ENCODE data around the gene SLC8B1. TPM values are rescaled to one million over a fixed set of nuclear protein-coding genes. Genes with fewer than 3 reads are reported as not detected.

SLC8B1 gene
- total RNA-seq, 2 experiments from 2014 or later = 85.3 to 92.7 TPM

DNA sequence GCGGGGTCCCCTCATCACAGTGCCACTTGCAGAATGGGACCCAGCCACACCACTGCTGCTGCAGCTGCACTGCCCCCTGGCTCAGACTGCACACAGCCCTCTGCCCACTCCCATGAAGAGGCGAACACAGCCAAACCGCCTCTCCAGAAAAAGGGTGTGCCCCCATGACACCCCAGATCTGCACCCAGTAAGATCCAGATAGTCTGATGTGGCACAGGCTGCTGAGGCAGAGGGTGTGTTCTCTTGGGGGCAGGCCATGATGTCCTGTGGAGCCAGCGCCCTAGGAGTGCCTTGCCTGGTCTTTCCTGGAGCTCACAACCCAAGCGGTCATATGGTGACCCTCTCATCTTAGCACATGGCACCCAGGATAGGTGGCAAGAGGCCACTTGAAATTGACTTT, 44.4 kb downstream of the SLC8B1 start:
- ATAC-seq (ENCODE audit: poor library complexity) (no peak), DNase-seq (no peak)
- intact Hi-C loops (cut with DNase I, micrococcal nuclease) = no loop called here
- POLR2A ChIA-PET = no interaction called here
- no peaks in the 10 kb centered on the region for H3K27me3 Mint-ChIP-seq
- no peaks in the 10 kb centered on the region for H3K4me1 ChIP-seq (ENCODE audit: insufficient read depth, low read length)
- H3K4me3 ChIP-seq (ENCODE audit: low read length) = no peak overlapping the region
- CTCF ChIA-PET = no interaction called here
- no peak overlapping the region for H3K27ac ChIP-seq (ENCODE audit: low read depth in 1 of 2, low read length in 2 of 2)
- H3K9me3 ChIP-seq (ENCODE audit: control insufficient read depth in 1 of 2, insufficient read depth in 1 of 2, low read length in 2 of 2) = no peaks in the 10 kb centered on the region
- H3K36me3 Mint-ChIP-seq (ENCODE audit: low read depth) = peaks cover 68% of the 10 kb centered on the region
- peaks cover 66% of the 10 kb centered on the region for H3K36me3 ChIP-seq (ENCODE audit: insufficient read depth, low read length)
- no peak overlapping the region for H3K4me3 Mint-ChIP-seq
- no peak overlapping the region for H3K27ac Mint-ChIP-seq
- TF ChIP-seq, protein P1, sequence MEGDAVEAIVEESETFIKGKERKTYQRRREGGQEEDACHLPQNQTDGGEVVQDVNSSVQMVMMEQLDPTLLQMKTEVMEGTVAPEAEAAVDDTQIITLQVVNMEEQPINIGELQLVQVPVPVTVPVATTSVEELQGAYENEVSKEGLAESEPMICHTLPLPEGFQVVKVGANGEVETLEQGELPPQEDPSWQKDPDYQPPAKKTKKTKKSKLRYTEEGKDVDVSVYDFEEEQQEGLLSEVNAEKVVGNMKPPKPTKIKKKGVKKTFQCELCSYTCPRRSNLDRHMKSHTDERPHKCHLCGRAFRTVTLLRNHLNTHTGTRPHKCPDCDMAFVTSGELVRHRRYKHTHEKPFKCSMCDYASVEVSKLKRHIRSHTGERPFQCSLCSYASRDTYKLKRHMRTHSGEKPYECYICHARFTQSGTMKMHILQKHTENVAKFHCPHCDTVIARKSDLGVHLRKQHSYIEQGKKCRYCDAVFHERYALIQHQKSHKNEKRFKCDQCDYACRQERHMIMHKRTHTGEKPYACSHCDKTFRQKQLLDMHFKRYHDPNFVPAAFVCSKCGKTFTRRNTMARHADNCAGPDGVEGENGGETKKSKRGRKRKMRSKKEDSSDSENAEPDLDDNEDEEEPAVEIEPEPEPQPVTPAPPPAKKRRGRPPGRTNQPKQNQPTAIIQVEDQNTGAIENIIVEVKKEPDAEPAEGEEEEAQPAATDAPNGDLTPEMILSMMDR (IDR thresholded peaks at IDR 0.05) = no peak
- H3K27me3 ChIP-seq (ENCODE audit: control insufficient read depth in 1 of 2, insufficient read depth in 2 of 2, low read length in 2 of 2) = no peaks in the 10 kb centered on the region
- no peaks in the 10 kb centered on the region for H3K4me1 Mint-ChIP-seq (ENCODE audit: low read depth)
- H3K9me3 Mint-ChIP-seq = no peaks in the 10 kb centered on the region

DNA sequence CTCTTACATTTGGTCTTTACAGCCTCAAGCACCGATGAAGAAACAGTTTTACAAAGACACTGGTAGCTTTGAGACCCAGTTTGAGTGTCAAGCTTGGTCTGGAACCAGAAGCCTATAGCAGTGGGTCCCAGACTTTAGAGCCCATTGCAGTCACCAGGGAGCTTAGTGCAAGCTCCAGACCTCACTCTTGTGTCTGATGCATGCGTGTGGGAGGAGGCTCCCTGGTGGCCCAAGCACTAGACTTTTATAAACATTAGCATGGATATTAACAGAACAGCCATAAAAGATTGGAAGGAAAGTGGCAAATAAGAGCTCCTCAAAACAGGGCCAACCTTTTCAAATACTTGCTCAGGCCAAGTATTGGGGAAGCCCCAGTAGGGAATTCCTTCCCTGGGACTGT, 45.5 kb downstream of the SLC8B1 start:
- Mint-ChIP-seq H3K36me3 (ENCODE audit: low read depth) (peaks cover 73% of the 10 kb centered on the region), H3K27me3 (no peaks in the 10 kb centered on the region), H3K4me3 (no peak overlapping the region), H3K27ac (no peak overlapping the region), H3K4me1 (ENCODE audit: low read depth) (no peaks in the 10 kb centered on the region), H3K9me3 (no peaks in the 10 kb centered on the region)
- Histone ChIP-seq H3K4me3 (ENCODE audit: low read length) (no peak overlapping the region), H3K27ac (ENCODE audit: low read depth in 1 of 2, low read length in 2 of 2) (no peak overlapping the region), H3K36me3 (ENCODE audit: insufficient read depth, low read length) (peaks cover 73% of the 10 kb centered on the region), H3K4me1 (ENCODE audit: insufficient read depth, low read length) (no peaks in the 10 kb centered on the region), H3K27me3 (ENCODE audit: control insufficient read depth in 1 of 2, insufficient read depth in 2 of 2, low read length in 2 of 2) (no peaks in the 10 kb centered on the region), H3K9me3 (ENCODE audit: control insufficient read depth in 1 of 2, insufficient read depth in 1 of 2, low read length in 2 of 2) (no peaks in the 10 kb centered on the region)
- POLR2A ChIA-PET = no interaction called here
- CTCF ChIA-PET = no interaction called here
- DNase-seq (no peak), ATAC-seq (ENCODE audit: poor library complexity) (no peak)
- intact Hi-C loops (cut with DNase I, micrococcal nuclease) = no loop called here
- TF ChIP-seq, protein P1 (IDR thresholded peaks at IDR 0.05) = no peak

DNA sequence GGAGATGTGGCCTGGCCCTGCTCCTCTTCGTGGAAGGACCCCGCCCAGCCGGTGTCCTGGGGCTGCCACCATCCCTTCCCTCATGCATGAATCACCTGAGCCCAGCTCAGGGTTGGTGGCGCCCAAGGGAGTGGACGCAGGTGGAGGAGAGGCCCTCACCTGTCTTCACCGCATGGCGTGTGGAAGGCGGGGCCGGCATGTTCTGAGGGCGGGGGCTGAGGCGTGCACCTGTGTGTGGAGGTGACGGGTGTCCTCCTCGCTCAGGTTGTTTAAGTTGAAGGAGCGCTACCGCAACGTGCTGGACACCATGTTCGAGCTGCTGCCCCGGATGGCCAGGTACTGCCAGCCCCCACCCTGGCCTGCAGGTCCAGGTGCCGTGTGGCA, 47.0 kb downstream of the SLC8B1 start:
- Histone ChIP-seq H3K9me3 (ENCODE audit: control insufficient read depth in 1 of 2, insufficient read depth in 1 of 2, low read length in 2 of 2) (no peaks in the 10 kb centered on the region), H3K4me3 (ENCODE audit: low read length) (no peak overlapping the region), H3K27me3 (ENCODE audit: control insufficient read depth in 1 of 2, insufficient read depth in 2 of 2, low read length in 2 of 2) (no peaks in the 10 kb centered on the region), H3K27ac (ENCODE audit: low read depth in 1 of 2, low read length in 2 of 2) (no peak overlapping the region), H3K4me1 (ENCODE audit: insufficient read depth, low read length) (no peaks in the 10 kb centered on the region), H3K36me3 (ENCODE audit: insufficient read depth, low read length) (peaks cover 68% of the 10 kb centered on the region)
- no peak overlapping the region for H3K27ac Mint-ChIP-seq
- intact Hi-C loops (cut with DNase I, micrococcal nuclease) = no loop called here
- H3K9me3 Mint-ChIP-seq = no peaks in the 10 kb centered on the region
- TF ChIP-seq, protein P1 (IDR thresholded peaks at IDR 0.05) = no peak
- ChIA-PET POLR2A (no interaction called here), CTCF (no interaction called here)
- no peaks in the 10 kb centered on the region for H3K27me3 Mint-ChIP-seq
- H3K4me3 Mint-ChIP-seq = no peak overlapping the region
- H3K4me1 Mint-ChIP-seq (ENCODE audit: low read depth) = no peaks in the 10 kb centered on the region
- no peak for DNase-seq
- no peak for ATAC-seq (ENCODE audit: poor library complexity)
- peaks cover 69% of the 10 kb centered on the region for H3K36me3 Mint-ChIP-seq (ENCODE audit: low read depth)
